GM20431 (cell line): ENCODE data around the gene FANCE.

Source experiments
- in situ Hi-C: fragments of 300-500 bp; cut with MseI, MboI; formaldehyde crosslinking; loops from one replicate; pipeline ENCODE4 v1.15.0; 2020; ENCODE audit warnings: low sequenced_read_pairs; ENCODE audit not compliant: unreplicated experiment

The FANCE gene

GRCh38 chr6:35481226-35481625, 29.1 kb downstream of the FANCE start:
- in situ Hi-C loops, result no loop called here

- in situ Hi-C loops, result no loop called here
These were observed 30.9 kb downstream of the FANCE start for GRCh38 chr6:35483062-35483461.

GRCh38 chr6:35483490-35483889, 31.4 kb downstream of the FANCE start:
- in situ Hi-C loops, result no loop called here

GRCh38 chr6:35483893-35484645, 31.9 kb downstream of the FANCE start:
- in situ Hi-C loops, result no loop called here

- in situ Hi-C loops, result no loop called here
These were observed 32.8 kb downstream of the FANCE start for GRCh38 chr6:35484921-35485392.

- in situ Hi-C loops, result no loop called here
These were observed 33.3 kb downstream of the FANCE start for GRCh38 chr6:35485402-35485877.

- in situ Hi-C loops, result no loop called here
These were observed 34.1 kb downstream of the FANCE start for GRCh38 chr6:35486005-35486925.

GRCh38 chr6:35487658-35488516, 35.7 kb downstream of the FANCE start:
- in situ Hi-C loops, result no loop called here

GRCh38 chr6:35488517-35488862, 36.4 kb downstream of the FANCE start:
- in situ Hi-C loops, result no loop called here

GRCh38 chr6:35489066-35489465, 36.9 kb downstream of the FANCE start:
- in situ Hi-C loops, result no loop called here

- in situ Hi-C loops, result no loop called here
These were observed 38.1 kb downstream of the FANCE start for GRCh38 chr6:35489995-35490791.

- in situ Hi-C loops, result no loop called here
These were observed 38.9 kb downstream of the FANCE start for GRCh38 chr6:35490821-35491557.

- in situ Hi-C loops, result no loop called here
These were observed 39.6 kb downstream of the FANCE start for GRCh38 chr6:35491558-35492257.

GRCh38 chr6:35492258-35492973, 40.3 kb downstream of the FANCE start:
- in situ Hi-C loops, result no loop called here

- in situ Hi-C loops, result no loop called here
These were observed 40.8 kb downstream of the FANCE start for GRCh38 chr6:35492974-35493284.

GRCh38 chr6:35493307-35493983, 41.3 kb downstream of the FANCE start:
- in situ Hi-C loops, result no loop called here

GRCh38 chr6:35494161-35494563, 42.0 kb downstream of the FANCE start:
- in situ Hi-C loops, result no loop called here
